ENCODE data around the gene TMEM132D. TPM values are rescaled to one million over a fixed set of nuclear protein-coding genes. Genes with fewer than 3 reads are reported as not detected.

The TMEM132D gene
- polyA plus RNA-seq, 1 donor from 2014 or later = 1.3 TPM

DNA sequence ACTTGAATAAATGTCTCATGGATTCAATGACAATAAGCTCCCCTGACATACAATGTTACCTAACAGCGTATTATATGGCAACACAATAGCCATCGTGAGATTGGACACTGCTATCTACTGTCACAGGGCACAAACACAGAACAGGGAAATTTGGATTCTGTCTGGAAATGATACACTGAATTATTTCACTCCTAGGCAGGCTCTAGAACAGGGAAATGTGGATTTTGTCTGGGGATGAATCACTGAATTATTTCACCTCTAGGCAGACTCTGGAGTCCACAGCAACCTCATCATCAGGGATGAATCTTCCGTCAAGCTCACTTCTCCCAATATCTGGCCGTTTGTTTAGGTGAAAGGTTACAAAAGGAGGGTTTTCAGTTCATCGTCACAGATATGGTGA, 288.8 kb downstream of the TMEM132D start:
- H3K79me2 ChIP-seq (replicated peaks; ENCODE audit: insufficient read depth, low read length) = no peaks in the 10 kb centered on the region
- H3K4me3 ChIP-seq (ENCODE audit: low read length) = no peak overlapping the region
- H2AFZ ChIP-seq (ENCODE audit: low read depth, low read length) = no peak overlapping the region
- no peaks in the 10 kb centered on the region for H3K36me3 ChIP-seq (ENCODE audit: insufficient read depth, low read length)
- H3K27ac ChIP-seq (ENCODE audit: low read length) = no peak overlapping the region
- TF ChIP-seq REST (IDR thresholded peaks at IDR 0.05; ENCODE audit: borderline replicate concordance) (no peak), EP300 (conservative IDR thresholded peaks at IDR 0.05; ENCODE audit: poor library complexity, severe bottlenecking) (no peak), CTCF (IDR thresholded peaks at IDR 0.05; ENCODE audit: poor library complexity, severe bottlenecking) (no peak), RAD21 (conservative IDR thresholded peaks at IDR 0.05) (no peak), TAF1 (IDR thresholded peaks at IDR 0.05; ENCODE audit: low read depth) (no peak), EZH2 (IDR thresholded peaks at IDR 0.05; ENCODE audit: borderline replicate concordance, insufficient read depth, low read length, poor library complexity, severe bottlenecking) (no peak), MXI1 (conservative IDR thresholded peaks at IDR 0.05; ENCODE audit: poor library complexity, severe bottlenecking) (no peak), POLR2AphosphoS5 (IDR thresholded peaks at IDR 0.05) (no peak), SMC3 (conservative IDR thresholded peaks at IDR 0.05; ENCODE audit: poor library complexity) (no peak)
- no peaks in the 10 kb centered on the region for H3K9me2 ChIP-seq (ENCODE audit: insufficient read depth, low read length)
- no peak overlapping the region for H3K4me2 ChIP-seq (ENCODE audit: low read length)
- H3K27me3 ChIP-seq (ENCODE audit: insufficient read depth, low read depth, low read length) = no peaks in the 10 kb centered on the region
- no peaks in the 10 kb centered on the region for H4K20me1 ChIP-seq (ENCODE audit: insufficient read depth)
- no peaks in the 10 kb centered on the region for H3K9me3 ChIP-seq (ENCODE audit: low read length)
- H3K9ac ChIP-seq (ENCODE audit: low read length) = no peak overlapping the region
- no peaks in the 10 kb centered on the region for H3F3A ChIP-seq (ENCODE audit: insufficient read depth, low read length, poor library complexity, severe bottlenecking)

GRCh38 chr12:129614221-129614885, 289.5 kb downstream of the TMEM132D start:
- TF ChIP-seq RAD21 (conservative IDR thresholded peaks at IDR 0.05) (no peak), MXI1 (conservative IDR thresholded peaks at IDR 0.05; ENCODE audit: poor library complexity, severe bottlenecking) (no peak), EP300 (conservative IDR thresholded peaks at IDR 0.05; ENCODE audit: poor library complexity, severe bottlenecking) (no peak), EZH2 (IDR thresholded peaks at IDR 0.05; ENCODE audit: borderline replicate concordance, insufficient read depth, low read length, poor library complexity, severe bottlenecking) (no peak), REST (IDR thresholded peaks at IDR 0.05; ENCODE audit: borderline replicate concordance) (no peak), TAF1 (IDR thresholded peaks at IDR 0.05; ENCODE audit: low read depth) (no peak), CTCF (IDR thresholded peaks at IDR 0.05; ENCODE audit: poor library complexity, severe bottlenecking) (no peak), SMC3 (conservative IDR thresholded peaks at IDR 0.05; ENCODE audit: poor library complexity) (no peak), POLR2AphosphoS5 (IDR thresholded peaks at IDR 0.05) (no peak)
- Histone ChIP-seq H3K9me2 (ENCODE audit: insufficient read depth, low read length) (no peaks in the 10 kb centered on the region), H3K36me3 (ENCODE audit: insufficient read depth, low read length) (no peaks in the 10 kb centered on the region), H3K9me3 (ENCODE audit: low read length) (no peaks in the 10 kb centered on the region), H3K4me2 (ENCODE audit: low read length) (no peak overlapping the region), H4K20me1 (ENCODE audit: insufficient read depth) (no peaks in the 10 kb centered on the region), H3K27me3 (ENCODE audit: insufficient read depth, low read depth, low read length) (no peaks in the 10 kb centered on the region), H3F3A (ENCODE audit: insufficient read depth, low read length, poor library complexity, severe bottlenecking) (no peaks in the 10 kb centered on the region), H3K27ac (ENCODE audit: low read length) (no peak overlapping the region), H2AFZ (ENCODE audit: low read depth, low read length) (no peak overlapping the region), H3K79me2 (replicated peaks; ENCODE audit: insufficient read depth, low read length) (no peaks in the 10 kb centered on the region), H3K9ac (ENCODE audit: low read length) (no peak overlapping the region), H3K4me3 (ENCODE audit: low read length) (no peak overlapping the region)

Data from neural cell (in vitro differentiated cells).